ENCODE measurements around the gene SMYD4. TPM values are rescaled to one million over a fixed set of nuclear protein-coding genes. Genes with fewer than 3 reads are reported as not detected.
"Not testable (repeated sequence)": the region's sequence is repeated elsewhere in the genome, so short reads cannot be mapped to it uniquely, and the experiment has no call there.

SMYD4 gene
- total RNA-seq, 1 experiment from 2014 or later: 23.3 TPM

GRCh38 chr17:1765576-1765975 is 64.1 kb downstream of the SMYD4 start:
- Histone ChIP-seq H3K27me3 (ENCODE audit: insufficient read depth, low read depth) (no peaks in the 10 kb centered on the region), H3K36me3 (ENCODE audit: low read depth) (no peaks in the 10 kb centered on the region), H3K4me2 (no peak overlapping the region), H2AFZ (no peak overlapping the region), H3K4me1 (replicated peaks; ENCODE audit: insufficient read depth) (peaks cover 6% of the 10 kb centered on the region; the same call in 1 of the 2 replicates), H3K9me3 (ENCODE audit: insufficient read depth, low read depth) (no peaks in the 10 kb centered on the region), H4K20me1 (ENCODE audit: insufficient read depth) (no peaks in the 10 kb centered on the region), H3K27ac (no peak overlapping the region), H3K79me2 (ENCODE audit: low read depth) (no peaks in the 10 kb centered on the region), H3K9me2 (ENCODE audit: insufficient read depth) (no peaks in the 10 kb centered on the region), H3K4me3 (no peak overlapping the region), H3F3A (ENCODE audit: insufficient read depth, low read depth) (no peaks in the 10 kb centered on the region)
- DNase-seq: no peak
- CTCF ChIA-PET: interaction anchor here (0.6 to 0.7 kb wide), 2 partner anchors 18 to 511 kb away, joined by 8 to 9 read pairs; no protein-coding TSS in a partner anchor
- intact Hi-C loops (cut with micrococcal nuclease; ENCODE audit: unreplicated experiment): no loop called here
- TF ChIP-seq CTCF (conservative IDR thresholded peaks at IDR 0.05) (no peak), EZH2 (IDR thresholded peaks at IDR 0.05; ENCODE audit: low read depth) (no peak)
- BruUV-seq (replicated peaks): no TSS peak
- POLR2A ChIA-PET (ENCODE audit: unreplicated experiment): interaction anchor here (0.6 to 0.7 kb wide), 2 partner anchors 42 to 356 kb away, joined by 5 to 14 read pairs; no protein-coding TSS in a partner anchor

DNA sequence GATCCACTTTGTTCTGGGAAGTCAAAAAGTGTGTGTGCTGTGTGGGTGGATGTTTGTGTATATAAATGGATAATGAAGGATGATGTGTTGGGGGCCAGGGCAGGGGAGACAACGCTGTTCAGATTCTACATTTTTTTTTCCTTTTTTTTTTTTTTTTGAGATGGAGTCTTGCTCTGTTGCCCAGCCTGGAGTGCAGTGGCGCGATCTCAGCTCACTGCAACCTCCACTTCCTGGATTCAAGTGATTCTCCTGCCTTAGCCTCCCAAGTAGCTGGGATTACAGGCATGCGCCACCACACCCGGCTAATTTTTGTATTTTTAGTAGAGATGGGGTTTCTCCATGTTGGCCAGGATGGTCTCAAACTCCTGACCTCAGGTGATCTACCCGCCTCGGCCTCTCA is 65.0 kb downstream of the SMYD4 start:
- H3K4me1 ChIP-seq (replicated peaks; ENCODE audit: insufficient read depth); H2AFZ ChIP-seq; POLR2A ChIA-PET (ENCODE audit: unreplicated experiment); H3K9me2 ChIP-seq (ENCODE audit: insufficient read depth); intact Hi-C loops (cut with micrococcal nuclease; ENCODE audit: unreplicated experiment); CTCF ChIA-PET; H4K20me1 ChIP-seq (ENCODE audit: insufficient read depth); H3K27ac ChIP-seq; H3K9me3 ChIP-seq (ENCODE audit: insufficient read depth, low read depth); H3K4me2 ChIP-seq; H3F3A ChIP-seq (ENCODE audit: insufficient read depth, low read depth); H3K4me3 ChIP-seq; H3K36me3 ChIP-seq (ENCODE audit: low read depth); H3K79me2 ChIP-seq (ENCODE audit: low read depth); H3K27me3 ChIP-seq (ENCODE audit: insufficient read depth, low read depth); DNase-seq; BruUV-seq (replicated peaks): not testable (repeated sequence)

GRCh38 chr17:1764284-1764683 is 65.4 kb downstream of the SMYD4 start:
- no peak overlapping the region for H2AFZ ChIP-seq
- H3K4me1 ChIP-seq (replicated peaks; ENCODE audit: insufficient read depth): no peaks in the 10 kb centered on the region
- no peak overlapping the region for H3K27ac ChIP-seq
- no peak overlapping the region for H3K4me2 ChIP-seq
- no peaks in the 10 kb centered on the region for H3K27me3 ChIP-seq (ENCODE audit: insufficient read depth, low read depth)
- no peaks in the 10 kb centered on the region for H3K9me2 ChIP-seq (ENCODE audit: insufficient read depth)
- intact Hi-C loops (cut with micrococcal nuclease; ENCODE audit: unreplicated experiment): no loop called here
- H4K20me1 ChIP-seq (ENCODE audit: insufficient read depth): no peaks in the 10 kb centered on the region
- H3K9me3 ChIP-seq (ENCODE audit: insufficient read depth, low read depth): no peaks in the 10 kb centered on the region
- ChIA-PET CTCF (no interaction called here), POLR2A (ENCODE audit: unreplicated experiment) (no interaction called here)
- no peaks in the 10 kb centered on the region for H3K79me2 ChIP-seq (ENCODE audit: low read depth)
- H3F3A ChIP-seq (ENCODE audit: insufficient read depth, low read depth): no peaks in the 10 kb centered on the region
- H3K36me3 ChIP-seq (ENCODE audit: low read depth): no peaks in the 10 kb centered on the region
- TF ChIP-seq EZH2 (IDR thresholded peaks at IDR 0.05; ENCODE audit: low read depth): no peak
- no peak for TF ChIP-seq CTCF (conservative IDR thresholded peaks at IDR 0.05)
- H3K4me3 ChIP-seq: no peak overlapping the region
- BruUV-seq (replicated peaks): no TSS peak
- DNase-seq: no peak

Measured in PC-9 (cell line).